H9 (cell line): Measurements from ENCODE around the gene CENPH. TPM values are rescaled to one million over a fixed set of nuclear protein-coding genes. Genes with fewer than 3 reads are reported as not detected.

Source experiments
- DNase-seq: peaks from one replicate; pipeline ENCODE4 v3.0.0-alpha.2; 2017
- H2AFZ ChIP-seq: one replicate; pipeline ENCODE4 v1.6.1; 2013; ENCODE audit warnings: mild to moderate bottlenecking, low read length, control low read depth, moderate library complexity
- H2AK5ac ChIP-seq: 2 replicates; pipeline ENCODE4 v1.6.1; 2013; ENCODE audit warnings: low read length, control low read depth, mixed read lengths; ENCODE audit not compliant: insufficient read length
- H2BK120ac ChIP-seq: one replicate; pipeline ENCODE4 v1.6.1; 2013; ENCODE audit warnings: low read depth, mild to moderate bottlenecking, low read length, control low read depth, inconsistent platforms; ENCODE audit not compliant: poor library complexity, severe bottlenecking
- H2BK12ac ChIP-seq: 2 replicates; pipeline ENCODE4 v1.6.1; 2013; ENCODE audit warnings: low read length, control low read depth, mixed read lengths, low read depth; ENCODE audit not compliant: insufficient read length
- H2BK15ac ChIP-seq: 2 replicates; pipeline ENCODE4 v1.6.1; 2013; ENCODE audit warnings: low read depth, low read length, control low read depth
- H2BK20ac ChIP-seq: one replicate; pipeline ENCODE4 v1.6.1; 2013; ENCODE audit warnings: low read depth, mild to moderate bottlenecking, low read length, control low read depth, inconsistent platforms; ENCODE audit not compliant: poor library complexity, severe bottlenecking
- H2BK5ac ChIP-seq: 2 replicates; pipeline ENCODE4 v1.6.1; 2013; ENCODE audit warnings: low read length, control low read depth, mixed read lengths; ENCODE audit not compliant: insufficient read length
- H3K14ac ChIP-seq: 2 replicates; pipeline ENCODE4 v1.6.1; 2013; ENCODE audit warnings: low read length, control low read depth; ENCODE audit not compliant: insufficient read depth
- H3K18ac ChIP-seq: 2 replicates; pipeline ENCODE4 v1.6.1; 2013; ENCODE audit warnings: low read depth, mild to moderate bottlenecking, mixed read lengths, low read length, control low read depth; ENCODE audit not compliant: insufficient read length
- H3K23ac ChIP-seq: 2 replicates; pipeline ENCODE4 v1.6.1; 2013; ENCODE audit warnings: low read length, control low read depth, mixed read lengths, low read depth; ENCODE audit not compliant: insufficient read length
- H3K23me2 ChIP-seq: 2 replicates; pipeline ENCODE4 v1.6.1; 2013; ENCODE audit warnings: low read depth, mild to moderate bottlenecking, mixed read lengths, low read length, control low read depth; ENCODE audit not compliant: insufficient read length, poor library complexity, severe bottlenecking
- H3K27ac ChIP-seq: 2 replicates; pipeline ENCODE4 v1.5.1; 2013; ENCODE audit warnings: low read length, control low read depth, mixed read lengths, low read depth; ENCODE audit not compliant: insufficient read length
- H3K27me3 ChIP-seq: 2 replicates; pipeline ENCODE4 v1.6.1; 2013; ENCODE audit warnings: low read length, control low read depth, inconsistent platforms; ENCODE audit not compliant: insufficient read depth
- H3K4ac ChIP-seq: 2 replicates; pipeline ENCODE4 v1.6.1; 2013; ENCODE audit warnings: low read depth, mild to moderate bottlenecking, control low read depth, inconsistent platforms, low read length, moderate library complexity
- H3K4me1 ChIP-seq: 2 replicates; pipeline ENCODE4 v1.6.1; 2013; ENCODE audit warnings: low read length, control low read depth, inconsistent platforms; ENCODE audit not compliant: insufficient read depth
- H3K4me2 ChIP-seq: 2 replicates; pipeline ENCODE4 v1.6.1; 2013; ENCODE audit warnings: low read length, control low read depth, mixed read lengths; ENCODE audit not compliant: insufficient read length, insufficient read depth
- H3K56ac ChIP-seq: 2 replicates; pipeline ENCODE4 v1.6.1; 2013; ENCODE audit warnings: low read depth, mild to moderate bottlenecking, mixed read lengths, low read length, control low read depth; ENCODE audit not compliant: insufficient read length
- H3K79me1 ChIP-seq: 2 replicates; pipeline ENCODE4 v1.6.1; 2013; ENCODE audit warnings: low read depth, mild to moderate bottlenecking, moderate library complexity, low read length, control low read depth, inconsistent platforms; ENCODE audit not compliant: insufficient read depth, poor library complexity, severe bottlenecking
- H3K79me2 ChIP-seq: 2 replicates; pipeline ENCODE4 v1.6.1; 2013; ENCODE audit warnings: low read length, control low read depth, inconsistent platforms; ENCODE audit not compliant: insufficient read depth
- H3K9ac ChIP-seq: 2 replicates; pipeline ENCODE4 v1.6.1; 2013; ENCODE audit warnings: low read length, control low read depth, mixed read lengths; ENCODE audit not compliant: insufficient read length; ENCODE audit errors: extremely low read depth
- H3K9me3 ChIP-seq: one replicate; pipeline ENCODE4 v1.6.1; 2013; ENCODE audit warnings: low read depth, low read length, inconsistent platforms; ENCODE audit not compliant: control insufficient read depth
- H3T11ph ChIP-seq: one replicate; pipeline ENCODE4 v1.6.1; 2013; ENCODE audit warnings: mild to moderate bottlenecking, low read length, control low read depth, inconsistent platforms
- H4K20me1 ChIP-seq: one replicate; pipeline ENCODE4 v1.6.1; 2013; ENCODE audit not compliant: control insufficient read depth, insufficient read length, insufficient read depth
- H4K5ac ChIP-seq: 2 replicates; pipeline ENCODE4 v1.6.1; 2013; ENCODE audit warnings: low read depth, mild to moderate bottlenecking, mixed read lengths, low read length, control low read depth; ENCODE audit not compliant: insufficient read length
- H4K8ac ChIP-seq: replicated peaks from 2 replicates; pipeline ENCODE4 v1.6.1; 2013; ENCODE audit warnings: low read length, control low read depth, mixed read lengths, low read depth; ENCODE audit not compliant: insufficient read length
- H4K91ac ChIP-seq: 2 replicates; pipeline ENCODE4 v1.6.1; 2013; ENCODE audit warnings: low read depth, mild to moderate bottlenecking, moderate library complexity, mixed read lengths, low read length, control low read depth; ENCODE audit not compliant: insufficient read length
- H3K27ac Mint-ChIP-seq, 3 experiments: 2 replicates in 2 of 3; 3 replicates in 1 of 3; pipeline ENCODE4 v1.8.0; 2020 to 2021; ENCODE audit warnings: mixed read lengths in 3 of 3, mild to moderate bottlenecking in 1 of 3, moderate library complexity in 1 of 3
- H3K27me3 Mint-ChIP-seq: 2 replicates; pipeline ENCODE4 v1.8.0; 2021; ENCODE audit warnings: low read depth, mild to moderate bottlenecking, moderate library complexity, mixed read lengths
- H3K36me3 Mint-ChIP-seq, 3 experiments: 2 replicates in 2 of 3; 3 replicates in 1 of 3; pipeline ENCODE4 v1.8.0; 2020 to 2021; ENCODE audit warnings: low read depth in 3 of 3, mixed read lengths in 3 of 3; ENCODE audit not compliant: insufficient read depth in 1 of 3
- H3K4me1 Mint-ChIP-seq, 2 experiments: 2 replicates each; pipeline ENCODE4 v1.8.0; 2020; ENCODE audit warnings: mixed read lengths in 2 of 2
- H3K4me3 Mint-ChIP-seq, 2 experiments: 2 replicates in 1 of 2; 3 replicates in 1 of 2; pipeline ENCODE4 v1.8.0; 2020 to 2021; ENCODE audit warnings: mild to moderate bottlenecking in 2 of 2, mixed read lengths in 2 of 2, moderate library complexity in 1 of 2
- H3K9me3 Mint-ChIP-seq, 2 experiments: 2 replicates in 1 of 2; 3 replicates in 1 of 2; pipeline ENCODE4 v1.8.0; 2020; ENCODE audit warnings: mild to moderate bottlenecking in 2 of 2, mixed read lengths in 2 of 2, moderate library complexity in 1 of 2
- WGBS: extraction: QIAGEN DNeasy Blood & Tissue Kit; methylation state at CpG from one replicate; pipeline ENCODE4 v1.1.7; 2013; ENCODE audit warnings: missing lambda C conversion rate, low lambda C conversion rate, mixed read lengths; ENCODE audit not compliant: insufficient read length; ENCODE audit errors: extremely low coverage; 5-methylcytosine and 5-hydroxymethylcytosine counted together
- total RNA-seq: library from RNA; stranded (reverse); gene quantifications from 2 replicates; pipeline ENCODE4 v1.2.1, GENCODE V29; 2021
- TF ChIP-seq, protein P1 (sequence below): fragments of 200-600 bp; sonication (generic); conservative IDR thresholded peaks from 3 replicates; pipeline ENCODE4 v1.8.0; 2021; ENCODE audit warnings: antibody characterized with exemption, mild to moderate bottlenecking

CENPH gene
- total RNA-seq, 1 experiment from 2014 or later: 82.8 TPM

DNA sequence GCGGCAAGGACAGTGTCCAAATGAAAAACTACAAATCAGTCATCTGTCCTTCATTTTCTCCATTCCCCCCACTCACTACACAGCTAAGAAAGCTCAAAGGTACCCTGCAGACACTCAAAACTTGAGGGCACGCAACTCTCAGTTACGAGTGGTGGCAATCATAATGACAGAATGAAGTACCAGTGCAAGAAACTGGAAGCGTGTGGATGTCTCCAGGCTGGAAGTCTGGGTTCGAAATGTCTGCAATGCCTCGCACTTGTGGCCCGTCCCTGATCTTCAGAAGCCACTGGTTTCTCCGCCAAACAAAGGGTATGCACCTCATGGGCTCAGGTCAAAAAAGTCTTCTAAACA, 597 bp upstream of the CENPH start:
- Histone ChIP-seq H3K14ac (peak overlapping the region; percentile 89; the same call in 1 of the 2 replicates), H3K23ac (no peak overlapping the region), H3K4me2 (peak overlapping the region; percentile 76), H4K20me1 (no peaks in the 10 kb centered on the region), H3K27ac (peak overlapping the region; percentile 13), H2AFZ (no peak overlapping the region), H3K4ac (peak overlapping the region; percentile 35; the same call in 1 of the 2 replicates), H2BK5ac (no peak overlapping the region), H3K56ac (no peak overlapping the region), H3K79me1 (no peaks in the 10 kb centered on the region), H3K18ac (peak overlapping the region; percentile 93), H3K27me3 (no peaks in the 10 kb centered on the region), H3T11ph (no peak overlapping the region), H3K4me1 (no peaks in the 10 kb centered on the region), H2AK5ac (no peak overlapping the region), H2BK20ac (no peak overlapping the region), H4K8ac (no peak overlapping the region), H3K79me2 (no peaks in the 10 kb centered on the region), H2BK120ac (no peak overlapping the region), H3K9me3 (no peaks in the 10 kb centered on the region), H2BK12ac (no peak overlapping the region), H2BK15ac (no peak overlapping the region), H4K91ac (no peak overlapping the region), H3K23me2 (peaks cover 9% of the 10 kb centered on the region), H3K9ac (peak overlapping the region; percentile 82), H4K5ac (no peak overlapping the region)
- no peaks in the 10 kb centered on the region for H3K27me3 Mint-ChIP-seq
- peaks cover 7 to 12% (median 12%) of the 10 kb centered on the region in 3 experiments; a peak in 6 of 7 replicates for H3K36me3 Mint-ChIP-seq
- no peaks in the 10 kb centered on the region for H3K9me3 Mint-ChIP-seq
- peak overlapping the region; percentile 91 to 100 (median 98) for H3K27ac Mint-ChIP-seq
- TF ChIP-seq, protein P1, sequence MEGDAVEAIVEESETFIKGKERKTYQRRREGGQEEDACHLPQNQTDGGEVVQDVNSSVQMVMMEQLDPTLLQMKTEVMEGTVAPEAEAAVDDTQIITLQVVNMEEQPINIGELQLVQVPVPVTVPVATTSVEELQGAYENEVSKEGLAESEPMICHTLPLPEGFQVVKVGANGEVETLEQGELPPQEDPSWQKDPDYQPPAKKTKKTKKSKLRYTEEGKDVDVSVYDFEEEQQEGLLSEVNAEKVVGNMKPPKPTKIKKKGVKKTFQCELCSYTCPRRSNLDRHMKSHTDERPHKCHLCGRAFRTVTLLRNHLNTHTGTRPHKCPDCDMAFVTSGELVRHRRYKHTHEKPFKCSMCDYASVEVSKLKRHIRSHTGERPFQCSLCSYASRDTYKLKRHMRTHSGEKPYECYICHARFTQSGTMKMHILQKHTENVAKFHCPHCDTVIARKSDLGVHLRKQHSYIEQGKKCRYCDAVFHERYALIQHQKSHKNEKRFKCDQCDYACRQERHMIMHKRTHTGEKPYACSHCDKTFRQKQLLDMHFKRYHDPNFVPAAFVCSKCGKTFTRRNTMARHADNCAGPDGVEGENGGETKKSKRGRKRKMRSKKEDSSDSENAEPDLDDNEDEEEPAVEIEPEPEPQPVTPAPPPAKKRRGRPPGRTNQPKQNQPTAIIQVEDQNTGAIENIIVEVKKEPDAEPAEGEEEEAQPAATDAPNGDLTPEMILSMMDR: no peak
- no CpG with 5 or more reads among the region's 8 CpGs for WGBS
- peaks cover 9 to 12% of the 10 kb centered on the region in 2 experiments for H3K4me1 Mint-ChIP-seq
- H3K4me3 Mint-ChIP-seq: peak overlapping the region; percentile 92 to 97
- no peak for DNase-seq
